PC-3 (cell line): Measurements from ENCODE around the gene ERGIC1. TPM values are rescaled to one million over a fixed set of nuclear protein-coding genes. Genes with fewer than 3 reads are reported as not detected.

Source experiments
- ATAC-seq: fragments of 200-7000 bp; cut with Tn5 transposase; 2 replicates; pipeline ENCODE4 v1.9.1; 2020; ENCODE audit warnings: mild to moderate bottlenecking, moderate library complexity
- BruUV-seq: library from RNA; stranded (reverse); fragments of 400-500 nt; replicated peaks from 2 replicates; lab custom pipeline; 2021; lab: Mats Ljungman, UMichigan
- CTCF ChIA-PET: fragments of 300-600 bp; sonication (Branson Sonifier 250); formaldehyde crosslinking; loops from one replicate; lab custom pipeline; 2022; ENCODE audit warnings: antibody characterized with exemption; lab: Charles Lee
- POLR2A ChIA-PET: fragments of 300-600 bp; sonication (Branson Sonifier 250); formaldehyde crosslinking; loops from one replicate; lab custom pipeline; 2022; ENCODE audit warnings: antibody characterized with exemption; ENCODE audit not compliant: unreplicated experiment; lab: Charles Lee
- DNase-seq: peaks from one replicate; pipeline ENCODE4 v3.0.0-alpha.2; 2015
- H2AFZ ChIP-seq: fragments of 300-600 bp; sonication (generic); 2 replicates; pipeline ENCODE4 v1.6.0; 2016; ENCODE audit warnings: antibody characterized with exemption, low read length
- H3F3A ChIP-seq: fragments of 300-600 bp; sonication (generic); one replicate; pipeline ENCODE4 v1.6.0; 2017; ENCODE audit warnings: antibody characterized with exemption, low read length, control low read depth, mild to moderate bottlenecking; ENCODE audit not compliant: unreplicated experiment
- H3K27ac ChIP-seq: fragments of 300-600 bp; sonication (generic); 2 replicates; pipeline ENCODE4 v1.5.1; 2016; ENCODE audit warnings: mild to moderate bottlenecking, low read length
- H3K27me3 ChIP-seq: fragments of 300-600 bp; sonication (generic); 2 replicates; pipeline ENCODE4 v1.6.1; 2016; ENCODE audit warnings: low read length, mixed read lengths
- H3K36me3 ChIP-seq: fragments of 300-600 bp; sonication (generic); 2 replicates; pipeline ENCODE4 v1.6.1; 2016; ENCODE audit warnings: low read depth, mixed run types, low read length, mixed read lengths
- H3K4me1 ChIP-seq: fragments of 300-600 bp; sonication (generic); 2 replicates; pipeline ENCODE4 v1.5.1; 2016; ENCODE audit warnings: low read length; ENCODE audit not compliant: insufficient read depth
- H3K4me2 ChIP-seq: fragments of 300-600 bp; sonication (generic); 2 replicates; pipeline ENCODE4 v1.6.0; 2016; ENCODE audit warnings: low read length
- H3K4me3 ChIP-seq: fragments of 300-600 bp; sonication (generic); 2 replicates; pipeline ENCODE4 v1.5.1; 2016; ENCODE audit warnings: mild to moderate bottlenecking, low read length, mixed read lengths
- H3K79me2 ChIP-seq: fragments of 300-600 bp; sonication (generic); 2 replicates; pipeline ENCODE4 v1.6.1; 2017; ENCODE audit warnings: low read length, mixed read lengths
- H3K9ac ChIP-seq: fragments of 300-600 bp; sonication (generic); 2 replicates; pipeline ENCODE4 v1.6.0; 2016; ENCODE audit warnings: mild to moderate bottlenecking, low read length
- H3K9me2 ChIP-seq: fragments of 300-600 bp; sonication (generic); replicated peaks from 2 replicates; pipeline ENCODE4 v1.6.1; 2016; ENCODE audit warnings: mixed run types, low read length, mixed read lengths
- H3K9me3 ChIP-seq: fragments of 300-600 bp; sonication (generic); 2 replicates; pipeline ENCODE4 v1.6.1; 2016; ENCODE audit warnings: low read length, mixed read lengths
- H4K20me1 ChIP-seq: fragments of 300-600 bp; sonication (generic); 2 replicates; pipeline ENCODE4 v1.6.1; 2016; ENCODE audit warnings: low read length, mixed read lengths
- CTCF ChIP-seq: fragments of 300-600 bp; sonication (generic); conservative IDR thresholded peaks from 2 replicates; pipeline ENCODE4 v1.5.1; 2017; ENCODE audit warnings: antibody characterized with exemption, low read depth, mild to moderate bottlenecking, low read length
- EZH2 ChIP-seq: fragments of 300-600 bp; sonication (generic); IDR thresholded peaks from one replicate; pipeline ENCODE4 v1.6.1; 2017; ENCODE audit warnings: antibody characterized with exemption, mild to moderate bottlenecking, low read length; ENCODE audit not compliant: unreplicated experiment
- EZH2phosphoT487 ChIP-seq: fragments of 300-600 bp; sonication (generic); IDR thresholded peaks from 2 replicates; pipeline ENCODE4 v1.6.1; 2018; ENCODE audit warnings: mild to moderate bottlenecking, antibody characterized with exemption, low read length, borderline replicate concordance
- intact Hi-C: fragments of 100-400 bp; cut with micrococcal nuclease; formaldehyde crosslinking; loops from 2 replicates; pipeline ENCODE4 v1.9.0; 2023
- total RNA-seq: library from RNA; depleted of rRNA; stranded (reverse); fragments of >200 nt; gene quantifications from 2 replicates; pipeline ENCODE4 v1.2.3, GENCODE V29; 2014

Gene ERGIC1
- total RNA-seq, 1 experiment from 2014 or later: 148 TPM

GRCh38 chr5:172866378-172866777, 32.3 kb downstream of the ERGIC1 start:
- Histone ChIP-seq H3K4me1 (peaks cover 51% of the 10 kb centered on the region), H3K4me3 (no peak overlapping the region), H4K20me1 (no peaks in the 10 kb centered on the region), H3K9me3 (no peaks in the 10 kb centered on the region), H3K9ac (no peak overlapping the region), H3K36me3 (no peaks in the 10 kb centered on the region), H3K27ac (no peak overlapping the region), H3K27me3 (no peaks in the 10 kb centered on the region), H3K79me2 (peaks cover 26% of the 10 kb centered on the region), H3F3A (peaks cover 4% of the 10 kb centered on the region), H2AFZ (no peak overlapping the region), H3K4me2 (no peak overlapping the region), H3K9me2 (no peaks in the 10 kb centered on the region)
- no peak for TF ChIP-seq EZH2
- no peak for TF ChIP-seq EZH2phosphoT487
- no peak for TF ChIP-seq CTCF
- ATAC-seq: no peak
- POLR2A ChIA-PET: no interaction called here
- intact Hi-C loops: no loop called here
- no peak for DNase-seq
- no TSS peak for BruUV-seq
- CTCF ChIA-PET: no interaction called here

- POLR2A ChIA-PET: no interaction called here
- TF ChIP-seq EZH2phosphoT487 (no peak), CTCF (no peak), EZH2 (no peak)
- H3K27ac ChIP-seq: peak overlapping the region; percentile 99
- no peaks in the 10 kb centered on the region for H4K20me1 ChIP-seq
- H3K27me3 ChIP-seq: no peaks in the 10 kb centered on the region
- no peak for ATAC-seq
- no peaks in the 10 kb centered on the region for H3K36me3 ChIP-seq
- H3K4me1 ChIP-seq: peaks cover 53% of the 10 kb centered on the region
- BruUV-seq: no TSS peak
- peak overlapping the region; percentile 62; the same call in 1 of the 2 replicates for H3K9ac ChIP-seq
- no peak for DNase-seq
- H3K9me2 ChIP-seq: no peaks in the 10 kb centered on the region
- no peaks in the 10 kb centered on the region for H3K9me3 ChIP-seq
- H2AFZ ChIP-seq: no peak overlapping the region
- H3K4me3 ChIP-seq: no peak overlapping the region
- peaks cover 4% of the 10 kb centered on the region for H3F3A ChIP-seq
- H3K4me2 ChIP-seq: no peak overlapping the region
- H3K79me2 ChIP-seq: peaks cover 30% of the 10 kb centered on the region
- intact Hi-C loops: no loop called here
- CTCF ChIA-PET: interaction anchor here (2.2 kb wide), 1 partner anchor 97 kb away, joined by 6 read pairs; the partner anchor contains the start of gene DUSP1
Measured at GRCh38 chr5:172866802-172867748, 33.0 kb downstream of the ERGIC1 start.
